Measurements from ENCODE around the gene USB1. TPM values are rescaled to one million over a fixed set of nuclear protein-coding genes. Genes with fewer than 3 reads are reported as not detected.
A peak's percentile ranks its signal among the peaks of the same experiment; 100 is the strongest.

Gene USB1
- total and polyA plus RNA-seq, 5 donors from 2014 or later, result 29.3 to 46.8 (median 35.7) TPM

- DNase-seq (no peak), ATAC-seq (ENCODE audit: low read depth in 2 of 2) (no peak)
- Histone ChIP-seq H3K27ac (ENCODE audit: insufficient read depth, low read length, poor library complexity, severe bottlenecking) (no peak overlapping the region), H3K4me1 (ENCODE audit: control insufficient read depth, insufficient read depth, low read length, poor library complexity, severe bottlenecking) (no peaks in the 10 kb centered on the region), H3K36me3 (ENCODE audit: control insufficient read depth, insufficient read depth, low read length) (no peaks in the 10 kb centered on the region), H3K9me3 (ENCODE audit: control insufficient read depth in 2 of 2, low read length in 2 of 2) (no peaks in the 10 kb centered on the region), H3K27me3 (ENCODE audit: control insufficient read depth, insufficient read depth, low read length) (no peaks in the 10 kb centered on the region), H3K4me3 (ENCODE audit: low read depth, low read length) (no peak overlapping the region)
- Mint-ChIP-seq H3K27ac (peak overlapping the region in 1 of 3 donors; percentile 56), H3K4me3 (no peak overlapping the region), H3K4me1 (no peaks in the 10 kb centered on the region), H3K9me3 (peaks cover 0 to 1% (median 0%) of the 10 kb centered on the region in 7 donors), H3K36me3 (no peaks in the 10 kb centered on the region), H3K27me3 (no peaks in the 10 kb centered on the region)
These were observed 40.4 kb downstream of the USB1 start for GRCh38 chr16:58041628-58041955.

GRCh38 chr16:58042001-58042885, 41.0 kb downstream of the USB1 start:
- no peak for ATAC-seq (ENCODE audit: low read depth in 2 of 2)

GRCh38 chr16:58042886-58043515, 41.8 kb downstream of the USB1 start:
- H3K27ac ChIP-seq (ENCODE audit: insufficient read depth, low read length, poor library complexity, severe bottlenecking), result no peak overlapping the region
- Mint-ChIP-seq H3K27ac (no peak overlapping the region), H3K4me1 (no peaks in the 10 kb centered on the region), H3K36me3 (no peaks in the 10 kb centered on the region), H3K9me3 (no peaks in the 10 kb centered on the region), H3K27me3 (no peaks in the 10 kb centered on the region), H3K4me3 (no peak overlapping the region)
- H3K27me3 ChIP-seq (ENCODE audit: control insufficient read depth, insufficient read depth, low read length), result no peaks in the 10 kb centered on the region
- no peaks in the 10 kb centered on the region for H3K4me1 ChIP-seq (ENCODE audit: control insufficient read depth, insufficient read depth, low read length, poor library complexity, severe bottlenecking)
- no peak for DNase-seq
- no peaks in the 10 kb centered on the region for H3K36me3 ChIP-seq (ENCODE audit: control insufficient read depth, insufficient read depth, low read length)
- H3K4me3 ChIP-seq (ENCODE audit: low read depth, low read length), result no peak overlapping the region
- no peaks in the 10 kb centered on the region for H3K9me3 ChIP-seq (ENCODE audit: control insufficient read depth in 2 of 2, low read length in 2 of 2)
- ATAC-seq (ENCODE audit: low read depth in 2 of 2), result no peak

More at GRCh38 chr16:58042001-58042885, 41.0 kb downstream of the USB1 start:
- H3K27me3 ChIP-seq (ENCODE audit: control insufficient read depth, insufficient read depth, low read length), result no peaks in the 10 kb centered on the region
- H3K27ac Mint-ChIP-seq, result peak overlapping the region in 1 of 3 donors; percentile 56
- no peaks in the 10 kb centered on the region for H3K36me3 ChIP-seq (ENCODE audit: control insufficient read depth, insufficient read depth, low read length)
- H3K36me3 Mint-ChIP-seq, result no peaks in the 10 kb centered on the region
- H3K9me3 Mint-ChIP-seq, result no peaks in the 10 kb centered on the region
- no peak overlapping the region for H3K4me3 ChIP-seq (ENCODE audit: low read depth, low read length)
- no peaks in the 10 kb centered on the region for H3K27me3 Mint-ChIP-seq
- H3K4me3 Mint-ChIP-seq, result no peak overlapping the region
- no peaks in the 10 kb centered on the region for H3K4me1 Mint-ChIP-seq
- H3K27ac ChIP-seq (ENCODE audit: insufficient read depth, low read length, poor library complexity, severe bottlenecking), result no peak overlapping the region
- no peaks in the 10 kb centered on the region for H3K9me3 ChIP-seq (ENCODE audit: control insufficient read depth in 2 of 2, low read length in 2 of 2)
- DNase-seq, result no peak
- no peaks in the 10 kb centered on the region for H3K4me1 ChIP-seq (ENCODE audit: control insufficient read depth, insufficient read depth, low read length, poor library complexity, severe bottlenecking)

- H3K27me3 ChIP-seq (ENCODE audit: control insufficient read depth, insufficient read depth, low read length), result no peaks in the 10 kb centered on the region
- no peaks in the 10 kb centered on the region for H3K4me1 Mint-ChIP-seq
- no peak overlapping the region for H3K4me3 ChIP-seq (ENCODE audit: low read depth, low read length)
- no peaks in the 10 kb centered on the region for H3K9me3 ChIP-seq (ENCODE audit: control insufficient read depth in 2 of 2, low read length in 2 of 2)
- H3K27me3 Mint-ChIP-seq, result no peaks in the 10 kb centered on the region
- H3K36me3 ChIP-seq (ENCODE audit: control insufficient read depth, insufficient read depth, low read length), result no peaks in the 10 kb centered on the region
- H3K27ac ChIP-seq (ENCODE audit: insufficient read depth, low read length, poor library complexity, severe bottlenecking), result no peak overlapping the region
- no peak overlapping the region for H3K4me3 Mint-ChIP-seq
- DNase-seq, result no peak
- no peak for ATAC-seq (ENCODE audit: low read depth in 2 of 2)
- H3K9me3 Mint-ChIP-seq, result no peaks in the 10 kb centered on the region
- H3K36me3 Mint-ChIP-seq, result no peaks in the 10 kb centered on the region
- no peaks in the 10 kb centered on the region for H3K4me1 ChIP-seq (ENCODE audit: control insufficient read depth, insufficient read depth, low read length, poor library complexity, severe bottlenecking)
- H3K27ac Mint-ChIP-seq, result no peak overlapping the region
These were observed 42.5 kb downstream of the USB1 start for GRCh38 chr16:58043571-58044155.

- Histone ChIP-seq H3K4me1 (ENCODE audit: control insufficient read depth, insufficient read depth, low read length, poor library complexity, severe bottlenecking) (no peaks in the 10 kb centered on the region), H3K9me3 (ENCODE audit: control insufficient read depth in 2 of 2, low read length in 2 of 2) (no peaks in the 10 kb centered on the region), H3K27ac (ENCODE audit: insufficient read depth, low read length, poor library complexity, severe bottlenecking) (no peak overlapping the region), H3K4me3 (ENCODE audit: low read depth, low read length) (no peak overlapping the region), H3K36me3 (ENCODE audit: control insufficient read depth, insufficient read depth, low read length) (no peaks in the 10 kb centered on the region), H3K27me3 (ENCODE audit: control insufficient read depth, insufficient read depth, low read length) (no peaks in the 10 kb centered on the region)
- DNase-seq (no peak), ATAC-seq (ENCODE audit: low read depth in 2 of 2) (no peak)
- no peaks in the 10 kb centered on the region for H3K9me3 Mint-ChIP-seq
- no peak overlapping the region for H3K4me3 Mint-ChIP-seq
- H3K27me3 Mint-ChIP-seq, result no peaks in the 10 kb centered on the region
- H3K4me1 Mint-ChIP-seq, result no peaks in the 10 kb centered on the region
- no peaks in the 10 kb centered on the region for H3K36me3 Mint-ChIP-seq
- H3K27ac Mint-ChIP-seq, result no peak overlapping the region
These were observed 43.2 kb downstream of the USB1 start for GRCh38 chr16:58044266-58045019.

GRCh38 chr16:58045096-58045495, 43.9 kb downstream of the USB1 start:
- ATAC-seq (ENCODE audit: low read depth in 2 of 2) (no peak), DNase-seq (no peak)
- Mint-ChIP-seq H3K4me1 (no peaks in the 10 kb centered on the region), H3K36me3 (no peaks in the 10 kb centered on the region), H3K27me3 (no peaks in the 10 kb centered on the region), H3K9me3 (no peaks in the 10 kb centered on the region), H3K4me3 (no peak overlapping the region), H3K27ac (no peak overlapping the region)
- no peaks in the 10 kb centered on the region for H3K27me3 ChIP-seq (ENCODE audit: control insufficient read depth, insufficient read depth, low read length)
- H3K9me3 ChIP-seq (ENCODE audit: control insufficient read depth in 2 of 2, low read length in 2 of 2), result no peaks in the 10 kb centered on the region
- H3K27ac ChIP-seq (ENCODE audit: insufficient read depth, low read length, poor library complexity, severe bottlenecking), result no peak overlapping the region
- no peaks in the 10 kb centered on the region for H3K36me3 ChIP-seq (ENCODE audit: control insufficient read depth, insufficient read depth, low read length)
- H3K4me3 ChIP-seq (ENCODE audit: low read depth, low read length), result no peak overlapping the region
- no peaks in the 10 kb centered on the region for H3K4me1 ChIP-seq (ENCODE audit: control insufficient read depth, insufficient read depth, low read length, poor library complexity, severe bottlenecking)

GRCh38 chr16:58046054-58046881, 45.1 kb downstream of the USB1 start:
- H3K36me3 Mint-ChIP-seq, result no peaks in the 10 kb centered on the region
- no peaks in the 10 kb centered on the region for H3K9me3 ChIP-seq (ENCODE audit: control insufficient read depth in 2 of 2, low read length in 2 of 2)

More at GRCh38 chr16:58046054-58046881, 45.1 kb downstream of the USB1 start:
- H3K27me3 ChIP-seq (ENCODE audit: control insufficient read depth, insufficient read depth, low read length), result no peaks in the 10 kb centered on the region
- H3K27ac ChIP-seq (ENCODE audit: insufficient read depth, low read length, poor library complexity, severe bottlenecking), result no peak overlapping the region
- no peaks in the 10 kb centered on the region for H3K9me3 Mint-ChIP-seq
- H3K27me3 Mint-ChIP-seq, result peaks cover 6% of the 10 kb centered on the region
- no peaks in the 10 kb centered on the region for H3K4me1 ChIP-seq (ENCODE audit: control insufficient read depth, insufficient read depth, low read length, poor library complexity, severe bottlenecking)
- H3K36me3 ChIP-seq (ENCODE audit: control insufficient read depth, insufficient read depth, low read length), result no peaks in the 10 kb centered on the region
- H3K4me3 ChIP-seq (ENCODE audit: low read depth, low read length), result no peak overlapping the region
- no peak for DNase-seq
- no peak overlapping the region for H3K4me3 Mint-ChIP-seq
- no peak overlapping the region for H3K27ac Mint-ChIP-seq
- ATAC-seq (ENCODE audit: low read depth in 2 of 2), result no peak
- no peaks in the 10 kb centered on the region for H3K4me1 Mint-ChIP-seq
